ENCODE measurements around the gene GAS6.

The GAS6 gene

DNA sequence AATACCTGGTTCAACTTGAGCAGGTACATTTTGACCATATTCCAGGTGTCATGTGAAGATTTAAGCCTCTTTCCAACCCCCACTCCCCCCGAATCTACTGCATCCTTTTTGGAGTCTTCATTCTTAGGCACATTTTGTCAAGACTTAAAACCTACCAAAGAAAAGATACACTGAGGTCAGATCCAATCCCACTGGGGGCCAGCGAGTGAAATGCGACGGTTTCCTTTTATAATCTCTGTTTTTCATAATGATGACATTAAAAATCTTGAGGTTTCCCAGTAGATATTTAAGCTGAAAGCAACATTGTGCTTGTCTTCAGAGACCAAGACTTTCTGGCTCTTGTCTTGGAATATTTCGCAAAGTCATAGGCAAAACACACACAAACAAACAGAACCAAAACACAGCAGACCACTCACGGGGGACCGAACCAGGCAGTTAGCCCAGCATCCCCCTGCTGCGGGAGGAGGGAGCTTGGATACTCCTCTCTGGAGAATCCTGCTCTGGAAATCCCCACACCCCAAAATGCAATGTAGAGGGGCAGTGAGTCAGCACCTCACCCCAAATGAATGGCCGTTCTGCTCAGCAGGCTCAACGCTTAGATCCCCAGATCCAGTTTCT, 506 bp upstream of the GAS6 start:
- DNase-seq, result no peak

DNA sequence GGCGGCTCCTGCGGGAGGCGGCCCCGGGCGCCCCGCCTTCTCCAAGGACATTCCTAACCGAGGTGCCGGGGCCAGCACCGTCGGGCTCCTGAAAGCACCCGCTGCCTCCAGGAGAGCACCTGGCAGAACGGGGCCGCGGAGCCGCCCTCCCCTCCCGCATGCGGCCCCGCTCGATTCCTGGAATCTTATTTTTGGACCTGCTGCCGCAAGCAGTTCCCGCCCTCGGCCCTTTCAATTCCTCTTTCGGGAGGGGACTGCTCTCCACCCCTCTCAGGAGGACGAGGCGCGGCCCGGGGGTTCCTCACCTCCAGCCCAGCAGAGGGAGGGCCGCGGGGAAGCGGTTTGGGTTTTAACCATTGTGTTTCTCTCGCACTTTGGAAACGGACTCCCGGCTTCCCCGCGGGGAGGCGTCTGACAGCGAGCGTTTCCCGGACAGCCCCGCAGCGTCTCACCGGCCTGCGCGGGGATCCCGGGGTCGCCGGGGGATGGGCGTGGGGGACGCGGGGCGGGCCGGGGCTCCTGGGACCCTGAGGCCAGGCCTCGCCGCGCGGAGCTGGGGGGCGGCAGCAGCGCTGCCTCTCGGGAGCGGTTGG, 849 bp downstream of the GAS6 start:
- no peak for DNase-seq

DNA sequence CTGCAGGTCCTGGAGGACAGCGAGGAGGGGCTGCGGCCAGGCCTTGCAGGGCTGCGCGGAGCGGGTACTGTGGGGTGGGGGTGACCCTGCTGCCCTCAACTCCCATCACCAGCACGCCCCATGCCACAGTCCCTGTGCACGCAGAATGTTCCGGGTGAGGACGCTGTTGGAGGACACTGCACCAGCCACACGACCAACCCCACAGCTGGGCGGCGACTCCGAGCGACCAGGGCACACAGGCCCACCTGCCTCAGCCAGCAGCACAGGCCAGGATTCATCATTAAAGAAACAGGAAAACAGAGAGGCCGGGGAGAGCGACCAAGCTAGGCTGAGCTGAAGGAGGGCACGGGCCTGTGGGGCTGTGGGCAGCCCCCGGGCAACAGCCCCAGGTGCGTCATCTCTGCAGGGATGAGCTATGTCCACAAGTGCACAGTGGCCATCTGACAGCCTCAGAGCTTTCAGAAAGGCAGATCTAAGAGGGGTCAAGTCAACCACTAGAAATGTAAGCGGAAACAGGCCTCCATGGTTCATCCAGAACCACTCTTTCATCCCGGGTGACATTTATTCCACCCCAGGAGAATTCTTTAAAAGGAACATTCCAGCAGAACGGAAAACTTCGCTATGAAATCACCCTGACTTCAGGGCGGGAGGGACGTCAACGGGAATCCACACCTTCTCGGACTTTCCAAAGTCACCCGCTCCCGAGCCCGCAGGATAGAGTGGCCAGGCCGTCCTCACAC, 1.5 kb downstream of the GAS6 start:
- DNase-seq, result no peak

DNA sequence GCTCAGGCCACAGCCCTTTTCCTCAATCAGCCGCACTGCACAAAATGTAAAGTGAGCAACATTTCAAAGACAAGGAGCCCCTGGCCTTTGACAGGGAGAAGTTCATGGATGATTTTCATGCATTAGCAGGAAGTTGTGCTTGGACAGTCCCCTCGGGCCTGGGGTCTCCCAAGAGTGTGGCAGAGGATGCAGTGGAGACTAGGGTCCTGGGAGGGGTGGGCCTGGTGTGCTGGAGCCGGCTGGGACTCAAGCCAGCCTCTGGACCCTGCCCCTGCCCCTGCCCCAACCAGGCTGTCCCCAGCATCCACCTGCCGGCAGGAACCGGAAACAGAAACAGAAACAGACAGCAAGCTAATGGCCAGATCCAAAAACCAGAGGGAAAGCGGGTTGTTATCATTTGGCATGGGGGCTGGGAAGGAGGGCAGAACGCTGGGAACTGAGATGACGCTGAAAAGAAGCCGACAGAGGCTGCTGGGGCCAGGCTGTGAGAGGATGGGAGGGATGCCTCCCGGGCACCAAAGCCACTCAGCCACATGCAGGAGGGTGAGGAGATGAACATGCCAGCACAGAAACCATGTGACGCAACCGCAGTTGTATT, 2.3 kb downstream of the GAS6 start:
- DNase-seq, result no peak

DNA sequence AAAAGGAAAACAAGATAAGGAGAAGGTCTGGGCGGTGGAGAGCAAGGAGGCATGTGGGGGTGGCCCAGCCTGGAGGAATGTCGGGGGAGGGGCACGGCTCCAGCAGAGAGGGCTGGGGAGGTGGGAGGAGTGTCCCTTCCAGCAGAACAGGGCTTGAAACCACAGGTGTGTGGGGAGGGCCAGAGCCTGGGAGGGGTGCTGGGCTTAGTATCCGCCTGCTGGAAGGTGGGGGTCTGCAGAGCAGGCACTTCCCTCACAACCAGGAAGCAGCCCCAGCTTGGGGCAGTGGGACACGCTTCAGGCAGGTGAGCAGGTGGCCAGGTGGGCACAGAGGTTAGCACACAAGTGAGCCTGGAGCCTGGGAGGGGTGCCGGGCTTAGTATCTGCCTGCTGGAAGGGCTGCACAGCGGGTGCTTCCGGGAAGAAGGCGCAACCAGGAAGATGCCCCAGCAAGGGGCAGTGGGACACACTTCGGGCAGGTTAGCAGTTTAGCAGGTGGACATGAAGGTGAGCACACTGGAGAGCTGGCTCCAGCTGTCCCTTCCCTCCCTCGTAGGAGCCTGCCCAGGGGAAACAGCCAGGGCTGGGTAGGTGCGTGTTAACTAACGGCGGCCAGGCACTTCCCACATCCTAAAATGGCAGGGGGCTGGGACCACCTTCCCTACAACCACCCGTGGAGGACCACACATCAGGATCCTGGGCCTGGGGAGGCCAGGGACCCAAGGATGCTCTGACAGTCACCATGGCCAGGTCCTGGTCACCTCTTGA, 3.0 kb downstream of the GAS6 start:
- DNase-seq, result no peak

DNA sequence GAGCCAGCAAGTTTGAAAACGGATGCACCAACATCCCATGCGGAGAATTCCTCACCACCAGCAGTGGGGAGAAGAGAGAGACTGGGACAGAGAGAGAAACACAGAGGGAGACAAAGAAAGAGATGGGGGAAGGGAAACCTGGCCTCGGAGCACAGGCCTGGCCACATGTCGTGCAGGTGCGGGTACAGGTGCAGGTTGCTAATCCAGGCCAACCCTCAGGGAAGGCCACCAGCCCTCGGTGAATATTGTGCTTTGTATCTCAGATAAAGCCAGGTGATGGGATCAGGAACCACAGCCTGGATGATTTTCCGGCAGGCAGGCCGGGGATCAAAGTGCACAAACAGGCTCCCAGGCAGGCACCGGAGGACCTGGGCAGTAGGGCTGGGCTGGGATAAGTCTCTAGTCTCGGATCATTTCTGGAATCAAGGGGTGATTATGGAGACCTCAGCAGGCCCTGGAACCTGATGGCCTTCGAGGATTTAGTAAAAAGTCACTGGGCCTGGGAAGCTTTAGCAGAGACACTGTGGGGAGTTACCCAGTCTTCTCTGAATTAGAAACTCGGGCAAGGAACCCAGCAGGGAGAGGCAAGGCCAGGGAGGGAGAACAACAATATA, 3.7 kb downstream of the GAS6 start:
- DNase-seq, result no peak

DNA sequence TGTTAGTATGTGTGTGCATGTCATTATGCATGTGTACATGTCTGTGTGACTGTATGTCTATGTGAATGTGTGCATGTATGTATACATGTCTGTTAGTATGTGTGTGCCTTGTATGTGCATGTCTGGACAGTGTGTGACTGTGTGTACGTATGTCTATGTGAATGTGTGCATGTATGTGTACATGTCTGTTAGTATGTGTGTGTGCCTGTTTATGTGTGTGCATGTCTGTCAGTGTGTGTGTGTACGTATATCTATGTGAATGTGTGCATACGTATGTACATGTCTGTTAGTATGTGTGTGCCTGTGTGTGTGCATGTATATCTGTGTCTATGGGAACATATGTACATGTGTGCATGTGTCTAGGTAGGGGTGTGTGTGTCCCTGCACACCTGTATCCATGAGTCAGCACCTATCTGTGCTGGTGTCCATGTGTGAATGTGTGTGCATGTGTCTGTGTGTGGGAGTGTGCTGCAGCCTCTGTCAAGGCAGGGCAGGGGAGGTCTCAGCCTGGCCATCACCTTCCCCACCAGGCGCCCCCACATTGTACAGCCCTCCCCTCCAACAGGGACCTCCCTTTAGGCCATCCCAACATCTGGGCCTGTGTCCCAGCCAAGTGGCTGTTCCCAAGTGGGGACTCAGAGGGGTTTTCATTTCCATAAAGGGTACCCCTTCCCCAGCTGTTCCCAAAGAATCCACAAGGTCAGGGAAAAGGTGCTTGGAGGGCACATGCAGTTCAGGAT, 4.4 kb downstream of the GAS6 start:
- DNase-seq, result no peak

DNA sequence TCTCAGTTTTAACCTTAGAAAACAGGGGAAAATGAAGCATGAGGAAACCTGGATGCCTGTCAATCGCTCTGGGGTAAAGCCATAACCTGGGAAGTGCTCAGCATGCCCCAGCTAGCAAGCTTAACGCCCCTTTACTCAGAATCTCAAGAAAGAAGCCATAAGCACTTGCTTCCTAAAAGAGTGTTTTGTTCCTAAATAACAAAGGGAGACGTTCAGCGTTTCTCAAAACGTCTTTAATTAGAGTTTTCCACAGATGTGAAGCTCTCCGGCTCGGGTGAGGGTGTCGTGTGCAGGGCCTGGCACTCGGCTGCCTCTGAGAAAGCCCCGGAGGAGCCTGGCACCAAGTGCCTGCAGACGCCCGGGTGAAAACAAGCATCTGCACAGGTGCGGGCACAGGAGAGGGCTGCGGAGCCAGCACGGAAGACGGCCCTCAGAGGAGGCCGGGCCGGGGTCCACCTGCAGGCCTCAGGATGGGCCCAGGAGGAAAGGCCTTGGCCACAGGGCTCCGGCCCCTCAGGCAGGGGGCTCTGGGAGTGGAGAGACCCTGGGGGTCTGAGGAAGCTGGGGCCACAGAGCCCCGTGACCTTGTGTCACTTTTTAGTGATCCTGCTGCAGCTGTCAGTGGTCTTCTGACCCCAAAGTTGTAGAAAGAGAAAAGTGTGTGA, 6.2 kb downstream of the GAS6 start:
- DNase-seq, result no peak

DNA sequence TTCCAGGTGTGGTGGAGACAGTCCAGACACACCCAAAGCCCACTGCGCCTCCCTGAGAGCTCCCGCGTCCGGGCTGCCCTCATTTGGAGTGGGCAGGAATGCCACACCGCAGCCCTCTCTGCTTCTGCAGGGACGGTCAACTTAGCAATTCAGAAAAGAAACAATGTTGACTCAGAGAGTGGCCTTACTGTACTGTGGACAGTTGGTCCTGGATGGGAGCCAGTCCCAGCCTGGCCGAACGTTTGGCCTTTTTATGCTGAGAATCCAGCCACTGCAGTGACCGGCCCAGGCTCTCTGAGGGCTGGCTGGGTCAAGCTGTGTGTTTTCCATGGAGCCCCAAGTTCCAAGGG, 7.2 kb downstream of the GAS6 start:
- DNase-seq, result no peak

DNA sequence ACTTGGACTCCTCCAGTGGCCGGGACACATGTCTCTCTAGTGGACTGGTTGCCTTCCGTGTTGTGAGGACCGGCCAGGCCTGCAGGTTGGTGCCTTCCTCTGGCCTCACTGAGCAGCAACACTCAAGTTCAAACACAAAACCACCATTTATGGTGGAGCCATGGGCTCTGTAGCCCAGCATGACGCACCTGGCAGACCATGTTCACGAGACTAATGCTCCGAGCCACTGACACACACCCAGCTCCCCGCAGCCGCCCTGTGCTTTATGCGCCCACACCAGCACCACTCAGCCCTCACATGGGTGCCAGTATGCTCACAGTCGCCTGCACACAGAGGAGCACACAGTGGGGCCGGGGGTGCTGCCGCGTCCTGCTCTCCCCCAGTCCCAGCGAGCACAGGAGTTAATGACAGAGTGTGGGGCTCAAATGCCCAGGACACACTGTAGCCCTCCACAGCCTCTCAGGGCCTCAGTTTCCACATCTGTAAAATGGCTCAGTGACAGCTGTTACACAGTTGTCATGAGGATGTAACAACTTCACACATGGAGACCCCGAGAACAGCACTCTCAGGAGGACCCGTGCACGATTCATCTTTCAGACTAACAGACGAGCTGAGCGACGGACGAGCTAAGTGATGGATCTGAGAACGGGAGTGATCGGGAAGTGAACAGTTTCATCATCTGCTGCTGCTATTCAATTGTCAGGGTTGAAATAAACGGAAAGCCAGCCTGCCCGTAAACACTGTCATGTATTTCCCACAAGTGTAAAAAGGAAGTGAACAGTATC, 7.8 kb downstream of the GAS6 start:
- no peak for DNase-seq

DNA sequence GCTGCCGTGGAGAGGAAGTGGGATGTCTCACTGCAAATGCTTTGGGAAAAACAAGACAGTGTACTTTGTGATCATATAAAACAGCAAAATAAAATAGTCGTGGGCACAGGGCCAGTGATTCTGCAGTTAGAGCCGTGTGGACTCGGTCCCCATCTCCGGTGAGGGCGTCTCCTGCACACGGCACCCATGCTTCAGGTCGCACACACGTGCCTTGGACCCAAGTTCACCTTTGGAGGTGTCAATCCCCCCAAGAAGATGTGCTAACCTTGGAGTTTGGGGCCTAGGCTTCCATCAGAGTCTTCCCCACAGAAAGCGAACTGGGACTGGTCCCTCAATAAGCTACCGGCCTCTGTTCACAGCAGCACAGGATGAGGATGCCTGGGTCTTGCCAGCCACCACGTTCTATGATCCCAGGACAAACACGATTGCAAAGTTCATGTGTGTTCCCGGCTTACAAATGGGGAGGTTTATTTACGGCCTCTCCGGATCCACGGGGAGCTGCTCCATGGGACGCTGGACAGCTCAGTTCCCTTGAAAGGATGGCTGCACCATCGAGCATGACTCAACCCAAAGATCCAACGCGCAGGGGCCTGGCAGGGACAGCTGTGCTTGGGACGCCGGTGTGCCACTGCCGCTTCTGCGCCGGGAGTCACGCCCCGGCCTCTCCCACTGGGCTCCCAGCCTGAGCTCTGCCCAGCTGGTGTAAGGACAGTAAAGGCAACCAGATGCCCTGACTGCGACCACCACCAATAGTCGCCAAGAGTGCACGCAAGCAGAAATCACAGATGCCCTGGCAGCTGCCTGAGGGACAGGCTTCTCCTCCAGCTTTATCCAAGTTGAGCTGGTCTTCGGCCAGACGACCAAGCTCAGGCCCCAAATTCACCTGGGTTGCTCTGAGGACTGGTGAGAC, 8.6 kb downstream of the GAS6 start:
- DNase-seq, result no peak

DNA sequence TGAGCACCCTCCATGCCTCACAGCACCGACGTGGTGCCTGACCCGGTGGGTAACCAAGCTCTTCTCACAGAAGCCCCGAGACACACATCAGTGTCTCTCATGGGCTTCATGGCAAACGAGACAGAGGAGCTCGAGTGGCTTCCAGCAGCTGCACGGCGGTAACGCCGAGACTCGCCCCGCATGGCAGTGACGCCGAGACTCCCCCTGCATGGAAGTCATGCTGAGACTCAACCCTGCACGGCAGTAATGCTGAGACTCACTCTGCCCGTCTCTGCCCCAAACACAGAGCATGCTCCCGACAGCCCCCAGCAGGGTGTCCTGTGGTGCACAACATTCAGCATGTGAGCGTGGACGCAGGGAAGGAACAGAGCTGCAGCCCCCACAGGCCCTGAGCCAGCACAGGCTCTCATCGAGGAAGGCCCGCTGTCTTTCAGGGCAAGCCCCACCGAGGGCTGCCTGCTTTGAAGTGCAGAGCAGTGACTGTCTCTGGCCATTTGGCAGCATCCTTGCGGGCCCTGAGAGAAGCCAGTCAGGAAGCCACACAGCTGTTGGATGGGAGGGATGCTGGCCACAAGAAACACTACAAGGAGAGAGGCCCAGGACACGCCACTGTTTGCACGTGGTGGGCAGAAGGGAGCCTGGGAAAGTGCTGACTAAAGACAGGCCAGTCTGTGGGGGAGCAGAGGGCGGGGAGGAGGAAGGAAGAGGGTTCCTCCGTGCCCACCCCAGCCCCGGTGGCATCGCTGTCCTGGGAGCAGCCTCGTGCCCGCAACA, 9.5 kb downstream of the GAS6 start:
- no peak for DNase-seq

DNA sequence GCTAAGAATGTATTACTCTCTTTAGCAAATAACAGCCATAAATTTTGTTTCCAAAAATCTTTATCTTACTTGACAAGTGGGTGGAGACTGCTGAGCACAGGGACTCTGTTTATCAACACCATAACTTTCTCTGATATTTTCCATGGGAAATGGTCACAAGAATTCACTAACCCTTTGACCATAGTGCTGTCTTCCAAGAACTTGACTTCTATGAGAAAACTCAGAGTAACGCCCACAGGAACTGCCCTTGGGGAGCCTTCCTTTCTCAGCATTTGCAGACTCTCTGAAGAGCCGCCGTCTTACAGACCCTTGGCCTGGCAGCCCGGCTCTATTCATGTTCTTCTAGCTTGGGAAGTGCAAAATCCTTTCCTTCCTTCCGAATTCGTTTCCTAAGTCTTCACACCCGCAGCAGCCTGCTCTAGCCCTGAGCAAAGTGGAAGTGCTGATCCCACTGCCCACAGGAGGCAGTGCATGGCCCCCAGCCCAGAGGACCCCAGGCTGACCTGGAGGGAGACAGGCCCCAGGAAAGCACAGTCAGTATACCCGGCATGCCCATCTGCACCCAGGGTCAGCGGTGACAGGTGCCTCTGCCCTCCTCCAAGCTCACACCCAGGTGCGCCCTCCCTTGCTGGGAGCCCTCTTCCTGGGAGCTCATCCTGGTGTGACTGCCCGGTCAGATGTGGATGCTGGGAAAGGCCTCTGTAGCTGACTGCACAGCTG, 10.2 kb downstream of the GAS6 start:
- DNase-seq, result no peak

DNA sequence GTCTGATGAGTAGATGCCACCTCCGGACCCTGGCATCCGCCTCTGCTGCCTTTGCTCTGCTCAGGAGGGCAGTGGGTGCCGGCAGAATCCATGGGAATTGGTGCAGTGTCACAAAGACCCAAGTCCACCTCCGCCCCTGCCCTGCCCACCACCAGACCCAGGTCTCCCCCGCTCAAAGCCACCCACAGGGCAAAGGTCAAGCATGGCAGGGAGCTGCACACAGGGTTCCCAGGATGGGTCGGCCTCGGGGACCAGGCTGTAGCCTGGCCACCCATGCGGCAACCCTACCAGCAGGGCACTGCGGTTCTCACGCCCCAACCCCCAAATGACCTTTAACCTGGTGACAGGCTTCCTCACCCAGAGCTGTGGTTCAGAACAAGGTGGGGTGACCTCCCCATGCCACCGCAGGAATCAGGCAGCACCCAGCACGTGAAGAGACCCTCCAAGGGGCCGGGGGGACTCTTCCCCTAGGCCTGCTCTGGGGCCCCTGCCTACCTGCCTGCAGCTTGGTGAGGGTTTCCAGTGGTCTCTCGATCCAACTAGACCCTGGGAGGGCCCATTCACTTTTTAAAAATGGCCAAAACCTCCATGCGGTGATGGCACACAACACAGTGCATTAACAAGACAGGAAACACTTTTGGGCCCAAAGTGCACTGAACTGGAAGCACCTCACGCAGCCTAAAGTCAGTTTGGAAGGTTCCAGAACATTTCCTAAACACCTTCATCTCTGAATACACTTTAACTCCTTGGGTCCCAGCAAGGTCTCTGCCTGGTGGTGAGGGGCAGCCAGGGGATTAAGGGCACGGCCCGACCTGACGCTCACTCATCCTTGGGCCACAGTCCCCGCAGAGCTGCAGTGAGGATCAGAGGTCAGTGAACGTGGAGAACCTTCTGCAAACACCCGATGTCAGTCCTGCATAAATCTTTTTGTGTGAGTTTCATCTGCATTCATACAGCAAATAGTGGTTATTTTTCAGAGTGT, 11.0 kb downstream of the GAS6 start:
- no peak for DNase-seq

DNA sequence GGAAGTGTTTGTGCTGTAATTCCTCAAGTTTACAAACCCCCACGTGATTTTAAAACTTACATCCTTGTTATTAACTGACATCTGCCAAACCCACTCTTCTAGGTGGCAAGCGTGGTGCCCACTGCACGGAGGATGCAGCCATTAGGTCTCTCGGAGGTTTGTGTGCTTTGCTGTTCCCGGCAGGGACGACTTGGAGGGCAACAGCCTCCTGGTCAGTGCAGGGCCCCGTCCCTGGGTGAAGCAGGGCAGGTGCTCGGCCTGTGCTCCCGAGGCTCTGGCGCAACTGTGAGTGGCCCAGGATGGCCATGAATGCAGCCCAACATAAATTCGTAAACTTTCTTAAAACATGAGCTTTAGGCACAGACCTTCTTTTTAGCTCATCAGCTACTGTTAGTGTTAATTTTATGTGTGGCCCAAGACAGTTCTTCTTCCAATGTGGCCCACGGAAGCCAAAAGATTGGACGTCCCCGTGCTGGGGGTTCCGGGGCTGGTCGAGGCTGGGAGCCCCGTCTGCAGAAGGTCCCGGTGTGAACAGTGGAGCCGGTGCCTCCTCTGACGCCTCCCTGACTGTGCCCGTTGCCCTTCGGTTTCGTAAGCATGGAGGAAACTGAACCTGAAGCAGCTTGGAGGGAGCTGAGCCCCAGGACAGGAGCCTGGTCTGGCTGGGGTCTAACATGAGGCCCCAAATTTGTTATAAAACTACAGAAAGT, 11.9 kb downstream of the GAS6 start:
- no peak for DNase-seq

DNA sequence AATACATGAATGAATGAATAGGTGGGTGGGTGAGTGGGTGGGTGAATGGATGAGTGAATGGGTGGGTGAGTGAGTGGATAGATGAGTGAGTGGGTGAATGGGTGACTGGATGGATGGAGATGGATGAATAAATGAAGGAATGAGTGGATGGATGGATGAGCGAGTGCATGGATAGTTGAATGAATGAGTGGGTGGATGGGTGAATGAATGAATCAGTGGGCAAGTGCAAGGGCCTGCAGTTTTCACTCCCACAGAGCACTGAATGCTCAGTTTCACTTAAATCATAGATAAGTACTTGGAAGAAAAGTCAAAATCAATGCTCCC, 12.4 kb downstream of the GAS6 start:
- no peak for DNase-seq

All from CD4-positive, alpha-beta T cell treated with Interleukin-21 for 1 hour (primary cell).